Activated naive CD4-positive, alpha-beta T cell (primary cell): ENCODE results near the gene RGP1.

ENCODE experiments used
- DNase-seq, 4 experiments: peaks; one replicate each; lab custom pipeline; 2025; lab: John Stamatoyannopoulos, UW

The RGP1 gene, protein sequence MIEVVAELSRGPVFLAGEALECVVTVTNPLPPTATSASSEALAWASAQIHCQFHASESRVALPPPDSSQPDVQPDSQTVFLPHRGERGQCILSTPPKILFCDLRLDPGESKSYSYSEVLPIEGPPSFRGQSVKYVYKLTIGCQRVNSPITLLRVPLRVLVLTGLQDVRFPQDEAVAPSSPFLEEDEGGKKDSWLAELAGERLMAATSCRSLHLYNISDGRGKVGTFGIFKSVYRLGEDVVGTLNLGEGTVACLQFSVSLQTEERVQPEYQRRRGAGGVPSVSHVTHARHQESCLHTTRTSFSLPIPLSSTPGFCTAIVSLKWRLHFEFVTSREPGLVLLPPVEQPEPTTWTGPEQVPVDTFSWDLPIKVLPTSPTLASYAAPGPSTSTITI

DNA sequence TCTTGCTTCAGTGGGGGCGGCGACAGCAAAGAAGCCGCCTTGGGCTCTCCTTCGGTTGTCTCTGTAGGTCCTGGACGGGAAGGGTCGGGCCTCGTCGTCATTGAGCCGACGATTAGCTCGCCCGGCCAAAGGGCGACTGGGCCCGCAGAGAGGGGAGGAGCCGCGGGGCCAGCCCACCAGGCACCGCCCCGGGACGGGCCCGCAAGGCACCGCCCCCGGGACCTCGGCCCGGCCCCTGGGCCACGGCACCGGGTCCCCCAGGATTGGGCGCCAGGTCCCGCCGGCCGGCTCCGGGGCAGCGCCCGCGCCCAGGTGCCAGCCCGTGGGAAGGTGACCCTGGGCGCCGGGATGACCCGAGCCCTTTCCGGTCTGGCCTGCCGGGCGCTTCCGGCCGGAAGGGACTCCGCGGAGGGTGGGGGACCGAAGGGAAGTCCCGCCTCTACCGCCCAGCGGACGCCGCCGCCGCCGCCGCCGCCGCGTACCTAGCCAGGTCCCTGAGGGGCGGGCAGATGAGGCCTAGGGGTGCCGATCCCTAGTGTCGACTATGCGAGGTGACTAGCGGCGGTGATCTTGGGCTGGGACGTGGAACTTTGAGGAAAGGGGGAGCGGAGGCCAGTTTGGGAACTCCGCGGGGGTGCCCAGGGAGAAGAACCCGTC lies at the start of gene RGP1, which contains the start of gene GBA2:
Gene RGP1 (plus strand): TSS at position 430 of the 657 bp plus-strand sequence. CDS start 469 bp downstream, outside the sequence.
Gene GBA2 (minus strand): TSS at position 371 of the 657 bp plus-strand sequence. CDS start 524 bp downstream, outside the sequence.
- peak; percentile 28 to 51 (median 35) for DNase-seq

DNA sequence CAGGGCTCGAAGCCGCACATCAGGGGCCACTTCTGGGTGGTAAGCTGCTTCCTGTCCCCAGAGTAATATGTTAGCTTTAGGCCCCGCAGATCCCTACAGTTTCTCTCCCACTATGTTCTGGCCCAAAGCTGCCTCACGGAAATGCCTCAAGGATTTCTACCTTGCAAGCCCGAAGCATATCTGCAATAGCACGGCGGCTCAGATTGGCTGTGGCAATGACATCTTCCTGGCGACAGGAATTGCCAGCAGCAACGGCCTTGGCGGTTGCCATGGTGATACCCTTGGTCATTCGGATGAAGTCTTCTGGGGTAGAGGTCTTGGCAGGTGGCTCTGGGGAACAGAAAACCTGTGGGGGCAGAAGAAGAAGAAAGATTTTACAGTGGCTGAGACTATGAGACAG lies 49.1 kb upstream of the RGP1 start:
- DNase-seq = no peak

GRCh38 chr9:35700942-35701341 lies 48.1 kb upstream of the RGP1 start:
- DNase-seq = no peak

DNA sequence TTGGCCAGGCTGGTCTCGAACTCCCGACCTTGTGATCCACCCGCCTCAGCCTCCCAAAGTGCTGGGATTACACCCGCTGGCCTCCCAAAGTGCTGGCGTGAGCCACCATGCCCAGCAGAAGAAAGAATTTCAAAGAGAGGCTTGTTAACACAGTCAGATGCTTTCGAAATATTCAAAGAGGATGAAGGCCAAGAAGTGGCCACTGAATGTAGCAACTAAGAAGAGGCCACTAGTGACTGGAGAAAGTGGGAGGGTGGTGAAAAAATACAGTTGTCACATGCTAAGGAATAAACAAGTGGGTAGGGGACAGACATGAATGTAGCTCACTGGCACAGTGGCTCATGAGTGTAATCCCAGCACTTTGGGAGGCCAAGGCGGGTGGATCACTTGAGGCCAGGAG lies 46.4 kb upstream of the RGP1 start:
- no peak for DNase-seq

DNA sequence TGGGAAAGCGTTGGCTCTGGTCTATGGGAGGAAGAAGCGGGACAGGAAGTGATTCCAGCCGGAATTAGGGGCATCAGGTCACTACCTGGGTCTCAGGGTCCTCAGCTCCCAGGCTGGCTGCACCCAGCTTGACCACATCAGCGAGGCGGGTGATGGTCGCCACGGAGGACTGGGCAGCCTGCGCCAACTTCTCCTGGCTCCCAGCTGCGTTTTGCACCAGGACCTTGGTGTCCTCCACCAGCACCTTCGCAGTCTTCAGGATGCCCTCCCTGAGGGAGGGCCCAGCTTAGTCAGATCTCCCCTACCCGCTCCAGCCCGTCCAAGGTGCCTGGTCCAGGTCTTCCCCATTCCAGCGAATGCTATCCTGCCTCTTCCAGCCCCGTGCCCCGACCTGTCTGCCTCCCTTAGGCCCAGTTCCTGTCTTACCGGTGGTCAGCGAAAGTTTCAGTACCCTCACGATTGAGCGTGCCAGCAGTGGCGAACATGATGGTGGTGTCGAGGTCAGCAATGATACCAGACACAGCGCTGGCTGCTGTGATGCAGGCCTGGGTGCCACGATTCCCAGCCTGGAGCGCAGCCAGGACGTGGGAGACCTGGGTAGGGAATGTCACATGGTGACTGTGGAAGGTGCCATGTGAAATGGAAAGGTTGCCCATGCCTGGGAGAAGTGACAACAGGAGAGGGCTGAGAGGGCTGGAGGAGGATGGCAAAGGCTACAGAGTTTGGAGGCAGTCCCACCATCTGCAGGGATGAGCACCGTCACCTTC lies 45.0 kb upstream of the RGP1 start:
- DNase-seq = no peak

DNA sequence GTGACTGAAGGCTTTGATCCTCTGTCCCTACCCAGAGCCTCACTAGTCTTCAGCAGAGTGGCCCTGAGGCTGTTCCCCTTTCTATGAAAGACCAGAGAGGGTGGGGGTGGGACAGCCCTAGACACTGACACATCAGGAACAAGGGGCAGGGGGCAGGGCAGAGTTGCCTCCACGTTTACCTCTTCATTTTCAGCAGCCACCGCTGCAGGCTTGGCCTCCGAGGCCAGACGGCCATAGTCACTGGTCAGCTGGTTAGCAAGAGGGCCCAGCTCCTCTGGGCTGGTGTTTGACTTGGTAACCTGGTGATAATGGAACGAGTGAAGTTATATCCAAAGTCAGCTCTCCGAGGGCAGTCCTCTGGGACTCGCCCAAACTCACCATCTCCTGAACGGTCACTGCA lies 43.7 kb upstream of the RGP1 start:
- no peak for DNase-seq

DNA sequence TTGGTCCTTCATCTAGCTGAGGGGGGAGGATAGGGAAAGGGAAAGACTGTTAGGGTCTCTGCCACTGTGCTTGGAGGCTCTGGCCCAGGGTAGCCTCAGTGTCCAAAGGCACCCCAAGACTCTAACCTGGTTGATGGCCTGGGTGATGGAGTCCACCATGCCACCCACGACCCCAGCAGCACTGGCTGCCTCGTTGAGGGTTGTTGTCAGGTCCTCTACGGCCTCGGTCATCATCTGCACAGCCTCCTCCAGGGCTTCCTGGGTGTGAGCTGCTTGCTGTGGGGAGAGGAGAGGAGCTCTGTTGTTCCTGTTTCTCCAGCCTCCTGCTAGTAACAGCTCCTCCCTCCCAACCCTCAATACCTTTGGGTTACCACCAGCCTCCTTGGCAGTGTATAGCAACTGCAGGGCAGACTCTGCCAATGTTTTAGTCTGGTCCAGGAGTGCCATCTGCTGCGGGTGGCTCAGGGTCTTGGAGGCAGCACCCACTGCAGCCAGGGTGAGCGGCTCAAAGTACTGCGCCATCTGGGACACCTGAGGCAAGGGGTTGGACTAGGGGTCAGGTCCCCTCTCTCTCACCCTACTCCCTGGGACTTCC lies 43.2 kb upstream of the RGP1 start:
- DNase-seq = no peak

GRCh38 chr9:35706951-35707350 lies 42.1 kb upstream of the RGP1 start:
- no peak for DNase-seq

DNA sequence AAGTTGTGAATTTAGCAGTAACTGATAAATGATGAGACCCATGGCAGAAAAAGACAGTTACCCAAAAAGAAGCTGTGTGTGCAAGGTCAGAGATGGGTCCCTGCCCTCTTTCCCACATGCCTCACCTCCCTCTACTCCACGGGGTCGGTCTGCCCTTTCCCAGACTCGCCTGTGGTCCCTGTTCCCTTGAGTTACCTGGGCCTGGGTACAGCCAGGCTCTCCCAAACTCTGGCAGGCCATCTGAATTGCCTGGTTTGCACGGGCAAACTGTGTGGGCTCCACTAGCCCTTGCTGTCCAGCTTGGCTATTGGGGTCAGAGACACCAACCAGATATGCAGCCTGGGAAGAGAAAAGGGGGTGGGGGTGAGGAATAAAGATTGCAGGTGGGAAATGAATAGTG lies 40.9 kb upstream of the RGP1 start:
- no peak for DNase-seq

- DNase-seq = no peak
These were observed 38.1 kb upstream of the RGP1 start for GRCh38 chr9:35710818-35711500.

DNA sequence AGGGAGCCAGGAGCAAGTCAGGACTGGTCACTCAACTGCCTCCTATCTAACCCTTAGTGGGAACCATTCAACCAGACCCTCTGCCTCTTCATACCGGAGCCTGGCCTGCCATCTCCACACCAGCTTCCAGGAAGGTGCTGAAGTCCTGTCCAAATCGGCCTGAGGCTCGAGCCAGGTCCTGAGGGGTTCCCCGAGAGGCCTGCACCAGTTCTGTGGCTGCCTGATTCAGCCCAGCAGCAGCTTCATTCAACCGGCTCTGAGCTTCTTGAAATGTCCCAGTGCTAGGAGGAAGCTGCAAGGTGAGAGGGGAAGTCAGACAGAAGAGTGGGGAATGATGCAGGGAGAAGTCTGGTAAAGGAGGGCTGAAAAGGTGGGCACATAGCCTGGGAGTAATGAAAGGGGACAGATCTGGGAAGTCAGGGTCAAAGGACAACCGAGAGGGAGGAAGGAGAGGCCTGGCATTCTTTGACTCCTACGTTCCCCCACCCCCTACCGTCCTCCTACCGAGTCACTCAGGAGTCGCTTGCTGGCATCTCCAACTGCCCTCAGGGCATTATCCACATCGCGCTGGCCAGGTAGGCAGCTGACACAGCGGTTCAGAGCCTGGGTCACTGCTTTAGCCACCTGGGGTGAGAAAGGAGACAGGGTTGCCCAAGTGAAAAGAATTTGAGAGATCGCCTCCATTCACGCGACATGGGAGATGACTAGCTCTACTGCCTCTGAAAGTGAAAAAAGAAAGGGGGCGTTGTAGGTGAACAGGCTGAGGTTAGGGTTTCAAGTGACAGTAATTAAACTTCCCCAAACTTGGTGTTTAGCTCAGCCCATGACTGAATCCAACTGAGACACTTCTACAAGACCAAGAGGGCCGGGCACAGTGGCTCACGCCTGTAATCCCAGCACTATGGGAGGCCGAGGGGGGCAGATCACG lies 37.3 kb upstream of the RGP1 start:
- DNase-seq = no peak

- DNase-seq = no peak
These were observed 36.2 kb upstream of the RGP1 start for GRCh38 chr9:35712762-35713400.

- no peak for DNase-seq
These were observed 35.5 kb upstream of the RGP1 start for GRCh38 chr9:35713578-35713977.

DNA sequence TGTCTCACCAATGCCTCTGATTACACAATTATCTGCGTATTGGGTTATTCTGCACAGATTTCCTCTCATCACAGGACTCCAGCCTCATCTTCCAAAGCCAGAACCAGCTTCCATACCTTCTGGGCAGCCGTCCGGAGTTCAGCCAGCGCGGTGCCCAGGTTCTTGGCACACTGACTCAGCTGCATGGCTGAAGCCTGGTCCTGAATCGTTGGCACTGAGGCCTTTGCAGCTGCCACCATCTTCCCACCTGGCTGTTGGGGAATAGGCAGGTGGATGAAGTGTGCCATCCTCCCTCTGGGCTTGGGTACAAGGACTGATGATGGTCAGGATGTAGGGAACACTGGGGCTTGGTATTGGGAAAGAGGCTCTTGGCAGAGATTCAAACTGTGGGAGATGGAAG lies 35.0 kb upstream of the RGP1 start:
- DNase-seq = no peak

- DNase-seq = no peak
These were observed 34.4 kb upstream of the RGP1 start for GRCh38 chr9:35714579-35715252.

DNA sequence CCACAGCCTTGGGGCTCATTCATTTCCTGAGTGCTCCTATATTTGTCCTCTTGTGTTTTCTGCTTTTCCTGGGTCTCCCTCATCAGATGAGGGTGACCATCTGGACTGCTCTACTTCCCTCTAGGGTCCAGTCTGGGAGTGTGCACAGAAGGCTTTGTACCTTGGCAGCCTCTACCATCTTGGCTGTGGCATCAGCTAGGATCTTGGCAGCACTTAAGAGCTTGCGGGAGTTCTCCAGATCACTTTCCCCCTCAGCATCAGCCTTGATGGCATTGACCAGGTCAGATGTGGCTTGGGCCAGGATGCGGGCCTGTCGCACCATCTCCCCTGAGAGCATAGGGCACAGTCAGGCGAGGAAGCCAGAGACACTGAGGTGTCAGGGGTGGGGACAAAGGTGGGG lies 32.9 kb upstream of the RGP1 start:
- DNase-seq = no peak

DNA sequence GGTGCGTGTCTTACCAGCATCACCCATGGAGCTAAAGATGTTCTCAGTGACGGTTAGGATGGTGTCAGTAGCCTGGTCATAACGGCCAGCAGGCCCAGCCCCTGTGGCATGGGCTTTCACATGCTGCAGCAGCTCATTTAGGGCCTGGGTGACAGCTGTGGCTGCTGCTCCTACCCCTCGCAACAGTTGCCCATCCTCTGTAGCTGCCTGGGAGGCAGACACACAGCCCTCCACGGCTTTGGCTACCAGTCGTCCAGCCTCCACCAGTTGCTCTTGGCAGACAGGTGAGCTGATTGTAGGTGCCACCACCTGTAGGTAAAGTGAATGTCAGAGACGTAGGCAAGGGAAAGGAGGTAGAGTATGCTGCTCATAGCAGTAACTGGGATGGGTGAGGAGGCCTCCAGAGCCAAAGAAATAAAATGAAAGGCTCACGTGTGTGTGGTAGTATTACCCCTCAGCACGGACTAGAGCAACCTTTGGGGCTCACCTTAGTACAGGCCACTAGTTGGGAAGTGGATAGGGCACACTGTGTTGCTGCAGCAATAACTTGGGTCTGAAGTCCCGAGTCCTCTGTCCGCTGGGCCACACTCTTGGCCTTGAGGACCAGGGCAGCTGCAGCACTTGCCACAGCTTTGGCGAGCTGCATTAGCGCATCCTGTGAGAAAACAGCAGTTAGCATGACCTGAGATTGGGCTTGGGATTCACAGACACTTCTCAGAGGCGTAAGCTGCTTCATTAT lies 31.8 kb upstream of the RGP1 start:
- DNase-seq = no peak

DNA sequence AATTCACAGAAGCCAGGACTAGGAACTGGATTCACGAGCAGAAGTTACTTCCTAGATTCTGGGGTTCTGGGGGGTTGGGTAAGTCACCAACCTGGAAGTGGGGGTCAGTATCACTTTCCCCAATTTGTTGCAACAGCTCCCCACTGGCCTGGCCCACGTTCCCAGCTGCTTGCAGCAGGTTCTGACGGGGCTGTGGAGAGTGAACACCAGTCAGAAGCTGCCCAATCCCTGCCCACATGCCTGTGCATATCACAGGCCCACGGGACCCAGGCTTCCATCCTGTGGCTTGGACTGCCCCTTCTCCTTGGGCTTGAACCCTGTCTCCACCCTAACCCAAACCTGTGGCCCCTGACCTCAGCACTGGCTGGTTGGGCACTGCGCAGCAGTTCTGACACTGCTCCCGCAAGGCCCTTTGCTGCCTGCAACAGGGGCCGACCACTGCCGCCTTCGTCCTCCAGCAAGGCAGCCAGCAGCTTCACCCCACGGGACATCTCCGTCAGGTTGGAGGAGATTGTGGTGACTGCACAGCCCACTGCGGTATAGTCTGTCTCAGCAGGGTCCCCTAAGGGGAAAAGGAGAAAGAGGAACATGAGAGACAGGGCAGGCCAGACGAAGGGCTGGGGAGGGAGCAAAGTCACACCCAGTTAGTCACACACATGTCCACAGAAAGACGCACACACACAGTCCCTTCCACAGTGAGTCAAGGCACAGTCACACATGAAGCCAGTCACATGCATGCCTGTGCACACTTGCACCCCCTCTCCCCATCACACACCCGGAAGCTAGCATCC lies 30.2 kb upstream of the RGP1 start:
- no peak for DNase-seq
